T-cell (primary cell): ENCODE results near the gene GRM7. TPM values are rescaled to one million over a fixed set of nuclear protein-coding genes. Genes with fewer than 3 reads are reported as not detected.

Experiments
- ATAC-seq, 4 experiments: fragments of 200-7000 bp in 3 of 4; fragments of 150-1000 bp in 1 of 4; cut with Tn5 transposase; replicated peaks in 1 of 4; 1 replicate in 3 of 4; 2 replicates in 1 of 4; pipeline ENCODE4 v1.10.0; 2021; ENCODE audit warnings: moderate library complexity in 3 of 4, mild to moderate bottlenecking in 2 of 4, moderate number of reproducible peaks in 1 of 4
- CTCF ChIA-PET, 2 donors: fragments of 300-600 bp; sonication (Branson Sonifier 250); formaldehyde crosslinking; loops; one replicate each; lab custom pipeline; 2022; ENCODE audit warnings: antibody characterized with exemption in 2 of 2; lab: Charles Lee
- POLR2A ChIA-PET, 2 donors: fragments of 300-600 bp; sonication (Branson Sonifier 250); formaldehyde crosslinking; loops; one replicate each; lab custom pipeline; 2022; ENCODE audit warnings: antibody characterized with exemption in 2 of 2; lab: Charles Lee
- DNase-seq, 35 experiments: peaks; one replicate each; pipeline versions ENCODE4 v3.0.0 to v3.0.0-alpha.2; 2013 to 2023
- H3K27ac ChIP-seq: one replicate; pipeline ENCODE4 v1.5.1; 2013; ENCODE audit warnings: low read length
- H3K27me3 ChIP-seq, 2 experiments: replicated peaks in 1 of 2; 1 replicate in 1 of 2; 2 replicates in 1 of 2; pipeline versions ENCODE4 v1.6.1 to v1.7.0; 2013; ENCODE audit warnings: low read length in 1 of 2, mixed read lengths in 1 of 2; ENCODE audit not compliant: control insufficient read depth in 2 of 2, insufficient read depth in 2 of 2; ENCODE audit errors: extremely low read depth in 1 of 2
- H3K36me3 ChIP-seq, 2 donors: 1 replicate in 1 of 2; 2 replicates in 1 of 2; pipeline versions ENCODE4 v1.6.1 to v1.7.0; 2013; ENCODE audit warnings: low read length in 1 of 2; ENCODE audit not compliant: control insufficient read depth in 2 of 2, insufficient read depth in 1 of 2; ENCODE audit errors: extremely low read depth in 1 of 2
- H3K4me1 ChIP-seq, 2 experiments: 1 replicate in 1 of 2; 2 replicates in 1 of 2; pipeline versions ENCODE4 v1.6.1 to v1.7.0; 2013; ENCODE audit warnings: low read length in 2 of 2, mixed read lengths in 1 of 2; ENCODE audit not compliant: insufficient read depth in 2 of 2, control insufficient read depth in 1 of 2; ENCODE audit errors: extremely low read depth in 1 of 2
- H3K4me3 ChIP-seq, 2 donors: 1 replicate in 1 of 2; 2 replicates in 1 of 2; pipeline versions ENCODE4 v1.5.1 to v1.7.0; 2013; ENCODE audit warnings: mild to moderate bottlenecking in 2 of 2, low read length in 1 of 2, moderate library complexity in 1 of 2; ENCODE audit not compliant: control insufficient read depth in 1 of 2; ENCODE audit errors: extremely low read depth in 1 of 2
- H3K9me3 ChIP-seq: 2 replicates; pipeline ENCODE4 v1.7.0; 2013
- H3K27ac Mint-ChIP-seq, 2 donors: one replicate each; pipeline ENCODE4 v1.8.0; 2020 to 2021; ENCODE audit warnings: mild to moderate bottlenecking in 2 of 2, mixed read lengths in 2 of 2
- H3K27me3 Mint-ChIP-seq, 2 donors: one replicate each; pipeline ENCODE4 v1.8.0; 2021 to 2022; ENCODE audit warnings: mixed read lengths in 2 of 2
- H3K36me3 Mint-ChIP-seq: one replicate; pipeline ENCODE4 v1.8.0; 2021; ENCODE audit warnings: mixed read lengths
- H3K4me1 Mint-ChIP-seq, 3 donors: one replicate each; pipeline ENCODE4 v1.8.0; 2020 to 2022; ENCODE audit warnings: mixed read lengths in 3 of 3, mild to moderate bottlenecking in 1 of 3
- H3K4me3 Mint-ChIP-seq, 3 donors: one replicate each; pipeline ENCODE4 v1.8.0; 2020 to 2022; ENCODE audit warnings: mild to moderate bottlenecking in 3 of 3, mixed read lengths in 3 of 3, moderate library complexity in 3 of 3
- H3K9me3 Mint-ChIP-seq, 3 donors: one replicate each; pipeline ENCODE4 v1.8.0; 2020 to 2022; ENCODE audit warnings: mixed read lengths in 3 of 3
- WGBS: methylation state at CpG from one replicate; pipeline ENCODE4 v1.1.5; 2013; ENCODE audit warnings: missing lambda C conversion rate; ENCODE audit not compliant: insufficient coverage; 5-methylcytosine and 5-hydroxymethylcytosine counted together
- total RNA-seq, 35 experiments: library from RNA in 6 of 35; stranded (reverse) in 6 of 35; fragments of 120-200 nt in 1 of 35; gene quantifications; one replicate each; pipeline versions ENCODE4 v1.2.1 to v1.2.4 and lab custom pipeline; 2013 to 2026

Gene GRM7
- total RNA-seq, 5 donors from 2014 or later (not counting 1 experiment from before 2014, with no cell fraction given) = not detected

GRCh38 chr3:7207928-7208327 lies 347.0 kb downstream of the GRM7 start:
- no peak for ATAC-seq
- H3K36me3 ChIP-seq = no peaks in the 10 kb centered on the region
- WGBS = no CpG with 5 or more reads among the region's 2 CpGs

GRCh38 chr3:7209098-7209497 lies 348.2 kb downstream of the GRM7 start:
- no peak for ATAC-seq
- H3K27me3 ChIP-seq = no peaks in the 10 kb centered on the region

More at GRCh38 chr3:7207928-7208327, 347.0 kb downstream of the GRM7 start:
- H3K4me3 ChIP-seq = no peak overlapping the region
- CTCF ChIA-PET = no interaction called here
- H3K27me3 ChIP-seq = no peaks in the 10 kb centered on the region
- peaks cover 0 to 10% (median 2%) of the 10 kb centered on the region in 3 donors for H3K4me1 Mint-ChIP-seq
- no peak overlapping the region for H3K27ac Mint-ChIP-seq
- H3K27me3 Mint-ChIP-seq = no peaks in the 10 kb centered on the region
- H3K9me3 Mint-ChIP-seq = peaks cover 0 to 13% (median 2%) of the 10 kb centered on the region in 3 donors
- DNase-seq = no peak
- H3K4me1 ChIP-seq = no peaks in the 10 kb centered on the region
- H3K4me3 Mint-ChIP-seq = no peak overlapping the region
- POLR2A ChIA-PET = no interaction called here
- no peak overlapping the region for H3K27ac ChIP-seq
- H3K36me3 Mint-ChIP-seq = no peaks in the 10 kb centered on the region
- H3K9me3 ChIP-seq = no peaks in the 10 kb centered on the region

GRCh38 chr3:7211740-7212139 lies 350.8 kb downstream of the GRM7 start:
- H3K9me3 Mint-ChIP-seq = peaks cover 0 to 3% (median 0%) of the 10 kb centered on the region in 3 donors
- H3K4me3 ChIP-seq = no peak overlapping the region
- H3K36me3 Mint-ChIP-seq = no peaks in the 10 kb centered on the region
- no peak overlapping the region for H3K4me3 Mint-ChIP-seq
- ChIA-PET POLR2A (interaction anchor here in 1 of 2 donors (0.7 kb wide), 1 partner anchor 8 kb away, joined by 3 read pairs; no protein-coding TSS in a partner anchor), CTCF (interaction anchor here in 1 of 2 donors (0.6 kb wide), 1 partner anchor 377 kb away, joined by 3 read pairs; no protein-coding TSS in a partner anchor)
- no peaks in the 10 kb centered on the region for H3K4me1 ChIP-seq
- H3K36me3 ChIP-seq = no peaks in the 10 kb centered on the region
- no peak for ATAC-seq
- H3K9me3 ChIP-seq = no peaks in the 10 kb centered on the region
- DNase-seq = no peak
- H3K27me3 ChIP-seq = no peaks in the 10 kb centered on the region
- 94% methylated on average over 3 of the region's 5 CpGs for WGBS
- no peak overlapping the region for H3K27ac ChIP-seq
- H3K4me1 Mint-ChIP-seq = peaks cover 0 to 6% (median 0%) of the 10 kb centered on the region in 3 donors
- H3K27me3 Mint-ChIP-seq = no peaks in the 10 kb centered on the region
- no peak overlapping the region for H3K27ac Mint-ChIP-seq

More at GRCh38 chr3:7209098-7209497, 348.2 kb downstream of the GRM7 start:
- Histone ChIP-seq H3K36me3 (no peaks in the 10 kb centered on the region), H3K9me3 (no peaks in the 10 kb centered on the region), H3K27ac (no peak overlapping the region), H3K4me1 (no peaks in the 10 kb centered on the region), H3K4me3 (no peak overlapping the region)
- Mint-ChIP-seq H3K9me3 (peaks cover 0 to 9% (median 0%) of the 10 kb centered on the region in 3 donors), H3K4me1 (peaks cover 0 to 10% (median 2%) of the 10 kb centered on the region in 3 donors), H3K4me3 (no peak overlapping the region), H3K36me3 (no peaks in the 10 kb centered on the region), H3K27me3 (no peaks in the 10 kb centered on the region), H3K27ac (no peak overlapping the region)
- ChIA-PET POLR2A (no interaction called here), CTCF (interaction anchor here (0.5 to 0.6 kb wide), 2 partner anchors 12 to 44 kb away, joined by 3 to 9 read pairs; no protein-coding TSS in a partner anchor)
- DNase-seq = no peak

DNA sequence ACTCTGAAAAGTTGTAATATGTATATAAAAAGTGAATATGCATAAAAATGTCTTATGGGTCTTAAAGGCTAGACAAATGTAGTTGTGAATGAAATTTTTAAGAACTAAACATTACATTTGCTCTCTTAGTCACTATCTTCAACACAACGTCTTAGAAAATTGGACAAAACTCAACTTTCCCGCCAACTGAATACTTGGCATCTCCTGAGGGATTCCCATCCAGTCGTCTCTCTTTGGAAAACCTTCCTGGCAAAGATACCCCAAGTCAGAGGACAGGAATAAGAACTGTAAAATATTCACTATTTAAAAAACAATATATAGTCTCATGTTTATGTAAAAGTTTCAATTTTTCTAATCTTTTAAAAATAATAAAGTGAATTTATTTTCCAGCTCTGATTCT lies 354.8 kb downstream of the GRM7 start:
- Histone ChIP-seq H3K4me1 (no peaks in the 10 kb centered on the region), H3K4me3 (no peak overlapping the region), H3K27ac (no peak overlapping the region), H3K36me3 (no peaks in the 10 kb centered on the region), H3K27me3 (no peaks in the 10 kb centered on the region), H3K9me3 (no peaks in the 10 kb centered on the region)
- Mint-ChIP-seq H3K27ac (no peak overlapping the region), H3K36me3 (no peaks in the 10 kb centered on the region), H3K9me3 (no peaks in the 10 kb centered on the region), H3K4me3 (no peak overlapping the region), H3K4me1 (no peaks in the 10 kb centered on the region), H3K27me3 (no peaks in the 10 kb centered on the region)
- POLR2A ChIA-PET = no interaction called here
- CTCF ChIA-PET = no interaction called here
- WGBS = no CpG with 5 or more reads among the region's 3 CpGs
- DNase-seq (no peak), ATAC-seq (no peak)

- 90% methylated on average over 2 of the region's 4 CpGs for WGBS
- POLR2A ChIA-PET = no interaction called here
Observed at GRCh38 chr3:7226393-7226792, 365.5 kb downstream of the GRM7 start.

DNA sequence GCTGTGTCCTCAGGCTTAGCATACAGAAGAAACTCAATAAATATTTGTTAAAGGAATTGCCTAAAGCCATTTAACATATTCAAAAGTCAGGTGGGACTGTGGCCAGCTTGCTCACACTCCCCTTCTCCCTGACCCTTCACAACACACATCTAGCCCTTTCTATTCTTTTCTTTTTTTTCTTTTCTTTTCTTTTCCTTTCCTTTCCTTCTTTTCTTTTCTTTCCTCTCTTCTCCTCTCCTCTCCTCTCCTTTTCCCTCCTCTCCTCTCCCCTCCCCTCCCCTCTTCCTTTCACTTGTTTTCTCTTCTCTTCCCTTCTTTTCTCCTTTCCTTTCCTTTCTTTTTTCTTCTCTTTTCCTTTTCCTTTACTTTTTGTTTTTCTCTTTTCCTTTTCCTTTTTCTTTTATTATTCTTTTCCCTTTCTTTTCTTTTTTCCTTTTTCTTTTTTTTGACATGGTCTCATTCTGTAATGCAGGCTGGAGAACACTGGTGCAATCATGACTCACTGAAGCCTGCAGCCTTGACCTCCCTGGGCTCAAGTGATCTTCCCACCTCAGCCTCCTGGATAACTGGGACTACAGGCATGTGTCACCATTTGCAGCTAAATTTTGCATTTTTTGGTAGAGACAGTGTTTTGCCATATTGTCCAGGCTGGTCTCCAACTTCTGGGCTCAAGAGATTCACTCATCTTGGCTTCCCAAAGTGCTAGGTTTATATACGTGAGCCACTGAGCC lies 377.8 kb downstream of the GRM7 start:
- Mint-ChIP-seq H3K4me3 (no peak overlapping the region), H3K9me3 (peaks cover 5 to 15% (median 13%) of the 10 kb centered on the region in 3 donors), H3K4me1 (no peaks in the 10 kb centered on the region), H3K27me3 (no peaks in the 10 kb centered on the region), H3K27ac (no peak overlapping the region), H3K36me3 (no peaks in the 10 kb centered on the region)
- Histone ChIP-seq H3K27me3 (no peaks in the 10 kb centered on the region), H3K27ac (no peak overlapping the region), H3K4me3 (no peak overlapping the region), H3K9me3 (no peaks in the 10 kb centered on the region), H3K36me3 (no peaks in the 10 kb centered on the region), H3K4me1 (no peaks in the 10 kb centered on the region)
- CTCF ChIA-PET = no interaction called here
- no peak for ATAC-seq
- POLR2A ChIA-PET = no interaction called here
- DNase-seq = no peak
- no CpG with 5 or more reads among the region's 1 CpG for WGBS

More at GRCh38 chr3:7226393-7226792, 365.5 kb downstream of the GRM7 start:
- CTCF ChIA-PET = no interaction called here
- H3K27ac Mint-ChIP-seq = no peak overlapping the region
- DNase-seq (no peak), ATAC-seq (no peak)
- H3K9me3 ChIP-seq = no peaks in the 10 kb centered on the region
- no peaks in the 10 kb centered on the region for H3K36me3 ChIP-seq
- no peak overlapping the region for H3K4me3 Mint-ChIP-seq
- H3K4me1 ChIP-seq = no peaks in the 10 kb centered on the region
- no peaks in the 10 kb centered on the region for H3K36me3 Mint-ChIP-seq
- H3K27me3 ChIP-seq = no peaks in the 10 kb centered on the region
- no peaks in the 10 kb centered on the region for H3K27me3 Mint-ChIP-seq
- H3K9me3 Mint-ChIP-seq = peaks cover 3 to 12% (median 4%) of the 10 kb centered on the region in 3 donors
- H3K4me3 ChIP-seq = no peak overlapping the region
- no peak overlapping the region for H3K27ac ChIP-seq
- H3K4me1 Mint-ChIP-seq = no peaks in the 10 kb centered on the region
